ENCODE measurements around the gene CEP350. TPM values are rescaled to one million over a fixed set of nuclear protein-coding genes. Genes with fewer than 3 reads are reported as not detected.

CEP350 gene
- total and polyA plus RNA-seq, 2 of the 13 experiments (the other 11 are each of a cell fraction or from before 2014, with no cell fraction given) = 7.6 to 35.9 TPM

- peak; percentile 77 for TF ChIP-seq ZSCAN31 (CRISPR knock-in tag; IDR thresholded peaks at IDR 0.05; ENCODE audit: low read depth)
- TF ChIP-seq EZH2 (conservative IDR thresholded peaks at IDR 0.05; ENCODE audit: low read depth, low read length) = no peak
- peak; percentile 98 for TF ChIP-seq IRF2 (CRISPR knock-in tag; IDR thresholded peaks at IDR 0.05)
- no peak for TF ChIP-seq KIAA2018 (CRISPR knock-in tag; IDR thresholded peaks at IDR 0.05; ENCODE audit: borderline replicate concordance)
- peak; percentile 75 for TF ChIP-seq ATF7-NPFF (CRISPR knock-in tag; IDR thresholded peaks at IDR 0.05; ENCODE audit: low read depth)
- TF ChIP-seq DNMT1 (CRISPR knock-in tag; IDR thresholded peaks at IDR 0.05) = 0 out of 2 replicates have a peak, but pooled peaks have one; percentile 92
- 0 out of 2 replicates have a peak, but pooled peaks have one; percentile 25 for TF ChIP-seq ZNF766 (CRISPR knock-in tag; IDR thresholded peaks at IDR 0.05; ENCODE audit: borderline replicate concordance)
- TF ChIP-seq HBP1 (CRISPR knock-in tag; IDR thresholded peaks at IDR 0.05; ENCODE audit: low read depth) = peak; percentile 74
- TF ChIP-seq CREM (IDR thresholded peaks at IDR 0.05) = peak; percentile 78
- TF ChIP-seq CREM (CRISPR knock-in tag; IDR thresholded peaks at IDR 0.05) = no peak
- TF ChIP-seq ZNF143 (CRISPR knock-in tag; IDR thresholded peaks at IDR 0.05) = peak; percentile 91
- TF ChIP-seq RXRB (CRISPR knock-in tag; IDR thresholded peaks at IDR 0.05; ENCODE audit: borderline replicate concordance) = peak; percentile 14; the same call in 1 of the 2 replicates
- peak; percentile 45 for TF ChIP-seq RERE (CRISPR knock-in tag; IDR thresholded peaks at IDR 0.05; ENCODE audit: low read depth)
- peak; percentile 25; the same call in 1 of the 2 replicates for TF ChIP-seq NCOA2 (CRISPR knock-in tag; IDR thresholded peaks at IDR 0.05)
Observed at GRCh38 chr1:179954493-179955286, at the start of gene CEP350 (continued).
